ENCODE measurements around the gene RNF5.

DNA sequence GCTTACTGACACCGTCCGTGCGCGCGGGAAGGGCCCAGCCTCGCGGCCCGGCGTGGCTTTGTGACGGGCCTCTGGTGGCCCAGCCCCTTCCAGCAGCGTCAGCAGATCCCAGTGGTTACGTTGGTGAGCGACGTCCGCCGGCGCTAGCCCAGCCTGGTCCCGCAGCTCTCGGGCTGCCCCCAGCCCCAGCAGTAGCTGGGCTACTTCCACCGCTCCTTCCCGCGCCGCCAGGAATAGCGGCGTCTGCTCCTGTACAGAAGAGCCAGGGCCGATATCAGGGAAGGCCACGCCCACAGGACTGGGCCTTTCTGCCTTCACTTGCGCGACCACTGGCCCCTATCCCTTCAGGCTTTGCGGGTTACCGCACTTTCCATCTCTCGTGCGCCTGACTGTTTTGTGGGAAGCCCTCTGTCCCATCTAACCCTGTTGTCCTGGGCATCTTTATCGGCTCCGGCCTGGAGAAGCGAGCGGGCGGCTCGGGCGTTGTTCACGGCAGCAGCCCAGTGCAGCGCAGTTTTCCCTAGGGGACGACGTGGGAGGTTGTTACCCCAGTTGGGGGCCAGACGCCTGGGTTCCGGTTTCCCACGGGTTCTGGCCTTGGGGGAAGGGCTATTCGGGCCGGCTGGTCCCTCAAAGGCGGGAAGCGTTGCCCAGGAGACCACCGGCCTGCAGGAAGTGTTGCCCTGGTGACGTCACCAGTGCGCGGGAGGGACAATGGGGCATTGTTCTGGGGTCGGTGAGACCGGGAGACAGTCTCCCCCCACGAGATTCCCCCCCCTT lies 17.9 kb downstream of the RNF5 start:
- TF ChIP-seq CTCF (IDR thresholded peaks at IDR 0.05; ENCODE audit: low read length) (no peak), EZH2 (optimal IDR thresholded peaks at IDR 0.05; ENCODE audit: low read depth, low read length) (no peak)

All from MM.1S (cell line).